Measurements from ENCODE around the gene PGLYRP3.

DNA sequence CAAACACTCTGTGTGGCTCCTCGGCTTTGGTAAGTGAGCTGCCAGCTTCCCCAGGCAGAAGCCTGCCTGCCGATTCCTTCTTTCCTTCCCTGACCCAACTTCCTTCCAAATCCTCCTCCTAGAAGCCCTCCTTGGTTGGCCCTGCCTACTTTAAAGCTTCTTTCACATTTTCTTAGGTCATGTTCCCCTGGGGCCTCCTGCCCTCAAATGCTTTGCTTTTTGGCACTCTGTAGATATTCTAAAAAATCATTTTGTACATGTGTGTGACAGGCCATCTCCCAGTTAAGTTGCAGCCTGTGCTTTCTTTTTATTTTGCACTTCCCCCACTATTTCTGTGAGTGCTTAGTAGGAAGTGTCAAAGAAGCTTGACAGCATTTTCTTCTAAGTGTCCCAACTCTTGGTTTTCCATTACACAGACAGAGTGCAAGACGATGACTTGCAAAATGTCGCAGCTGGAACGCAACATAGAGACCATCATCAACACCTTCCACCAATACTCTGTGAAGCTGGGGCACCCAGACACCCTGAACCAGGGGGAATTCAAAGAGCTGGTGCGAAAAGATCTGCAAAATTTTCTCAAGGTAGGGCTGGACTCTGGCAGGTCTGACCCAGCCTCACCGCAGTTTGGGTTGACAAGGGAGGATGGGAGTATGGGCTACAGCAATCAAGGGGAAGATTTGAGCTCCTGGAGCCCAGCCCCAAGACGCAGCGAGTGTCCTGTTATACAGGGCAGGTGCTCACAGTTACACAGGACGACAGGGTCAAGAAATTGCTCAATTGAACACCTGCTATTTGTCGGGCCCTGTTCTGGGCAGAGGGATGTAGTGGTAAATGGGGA lies 45.3 kb upstream of the PGLYRP3 start, which contains the start of gene S100A9:
- TF ChIP-seq POLR2A (IDR thresholded peaks at IDR 0.05) (no peak), CTCF (IDR thresholded peaks at IDR 0.05) (no peak)
